Prostate gland (tissue), 2 donors: Measurements from ENCODE around the gene GPR22.

Experiments
- POLR2A ChIP-seq: fragments of 450-650 bp; IDR thresholded peaks from one replicate; pipeline ENCODE4 v1.6.1; 2016; ENCODE audit warnings: antibody characterized with exemption, mild to moderate bottlenecking
- POLR2AphosphoS5 ChIP-seq: sonication (generic); formaldehyde crosslinking; IDR thresholded peaks from one replicate; pipeline ENCODE4 v1.6.1; 2017; ENCODE audit warnings: antibody characterized with exemption
- TF ChIP-seq, protein P1 (sequence below), 4 experiments: fragments of 200-600 bp in 2 of 4; fragments of 450-650 bp in 2 of 4; sonication (generic) in 2 of 4; IDR thresholded peaks; 1 replicate in 3 of 4; 2 replicates in 1 of 4; pipeline ENCODE4 v1.5.1; 2016 to 2019; ENCODE audit warnings: antibody characterized with exemption in 4 of 4, mild to moderate bottlenecking in 2 of 4, moderate library complexity in 2 of 4

DNA sequence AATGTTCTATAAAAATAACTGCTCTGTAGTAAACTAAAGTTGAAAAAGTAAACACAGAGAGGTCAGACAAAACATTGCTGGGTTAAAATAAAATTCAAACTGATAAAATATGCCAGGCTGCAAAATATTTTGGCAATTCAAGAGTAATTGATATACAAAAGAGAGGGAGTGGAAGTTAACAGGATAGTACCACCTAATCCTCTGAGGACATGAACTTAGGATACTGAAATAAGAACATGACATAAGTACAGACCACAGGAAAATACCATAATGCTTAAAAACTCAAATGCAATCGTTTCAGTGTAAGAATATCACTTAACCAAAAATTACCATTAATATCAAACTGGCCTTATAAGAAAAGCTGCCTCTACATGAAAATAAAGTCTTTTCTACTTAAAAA, 37.6 kb upstream of the GPR22 start:
- TF ChIP-seq POLR2A, result no peak
- TF ChIP-seq POLR2AphosphoS5, result no peak
- TF ChIP-seq, protein P1, sequence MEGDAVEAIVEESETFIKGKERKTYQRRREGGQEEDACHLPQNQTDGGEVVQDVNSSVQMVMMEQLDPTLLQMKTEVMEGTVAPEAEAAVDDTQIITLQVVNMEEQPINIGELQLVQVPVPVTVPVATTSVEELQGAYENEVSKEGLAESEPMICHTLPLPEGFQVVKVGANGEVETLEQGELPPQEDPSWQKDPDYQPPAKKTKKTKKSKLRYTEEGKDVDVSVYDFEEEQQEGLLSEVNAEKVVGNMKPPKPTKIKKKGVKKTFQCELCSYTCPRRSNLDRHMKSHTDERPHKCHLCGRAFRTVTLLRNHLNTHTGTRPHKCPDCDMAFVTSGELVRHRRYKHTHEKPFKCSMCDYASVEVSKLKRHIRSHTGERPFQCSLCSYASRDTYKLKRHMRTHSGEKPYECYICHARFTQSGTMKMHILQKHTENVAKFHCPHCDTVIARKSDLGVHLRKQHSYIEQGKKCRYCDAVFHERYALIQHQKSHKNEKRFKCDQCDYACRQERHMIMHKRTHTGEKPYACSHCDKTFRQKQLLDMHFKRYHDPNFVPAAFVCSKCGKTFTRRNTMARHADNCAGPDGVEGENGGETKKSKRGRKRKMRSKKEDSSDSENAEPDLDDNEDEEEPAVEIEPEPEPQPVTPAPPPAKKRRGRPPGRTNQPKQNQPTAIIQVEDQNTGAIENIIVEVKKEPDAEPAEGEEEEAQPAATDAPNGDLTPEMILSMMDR (IDR thresholded peaks at IDR 0.05), result no peak
